Hematopoietic multipotent progenitor cell treated with erythropoietin and hydrocortisone succinate and interleukin-3 and kit ligand, for 15 days (in vitro differentiated cells): ENCODE data around the gene CAPRIN1.
"Not testable (repeated sequence)": the region's sequence is repeated elsewhere in the genome, so short reads cannot be mapped to it uniquely, and the experiment has no call there.

Experiments used
- DNase-seq: peaks from one replicate; pipeline ENCODE4 v3.0.0-alpha.2; 2015; ENCODE audit warnings: low spot score

The CAPRIN1 gene

DNA sequence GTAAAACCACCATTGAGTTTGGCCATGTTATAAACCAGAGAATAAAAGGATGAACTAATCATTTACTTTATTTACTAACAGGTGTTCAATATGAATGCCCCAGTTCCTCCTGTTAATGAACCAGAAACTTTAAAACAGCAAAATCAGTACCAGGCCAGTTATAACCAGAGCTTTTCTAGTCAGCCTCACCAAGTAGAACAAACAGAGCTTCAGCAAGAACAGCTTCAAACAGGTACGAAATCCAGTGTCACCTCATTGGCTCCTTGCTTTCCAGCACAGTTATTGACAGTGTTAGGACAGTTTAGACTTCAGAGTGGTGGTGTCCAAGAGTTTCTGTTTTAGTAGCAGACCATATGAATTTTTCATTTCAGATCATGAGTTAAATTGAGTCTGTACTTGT is 40.3 kb downstream of the CAPRIN1 start:
- DNase-seq, result no peak

DNA sequence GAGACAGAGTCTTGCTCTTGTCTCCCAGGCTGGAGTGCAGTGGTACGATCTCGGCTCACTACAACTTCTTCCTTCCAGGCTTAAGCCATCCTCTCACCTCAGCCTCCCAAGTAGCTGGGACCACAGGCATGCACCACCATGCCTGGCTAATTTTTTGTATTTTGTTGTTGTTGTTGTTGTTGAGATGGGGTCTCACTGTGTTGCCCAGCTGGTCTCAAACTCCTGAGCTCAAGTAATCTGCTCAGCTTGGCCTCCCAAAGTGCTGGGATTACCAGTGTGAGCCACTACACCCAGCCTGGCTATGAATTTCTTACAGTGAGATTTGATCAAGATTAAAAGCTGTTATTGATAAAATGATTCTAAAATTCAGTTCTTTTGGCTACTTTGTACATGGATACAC is 43.4 kb downstream of the CAPRIN1 start:
- not testable (repeated sequence) for DNase-seq

DNA sequence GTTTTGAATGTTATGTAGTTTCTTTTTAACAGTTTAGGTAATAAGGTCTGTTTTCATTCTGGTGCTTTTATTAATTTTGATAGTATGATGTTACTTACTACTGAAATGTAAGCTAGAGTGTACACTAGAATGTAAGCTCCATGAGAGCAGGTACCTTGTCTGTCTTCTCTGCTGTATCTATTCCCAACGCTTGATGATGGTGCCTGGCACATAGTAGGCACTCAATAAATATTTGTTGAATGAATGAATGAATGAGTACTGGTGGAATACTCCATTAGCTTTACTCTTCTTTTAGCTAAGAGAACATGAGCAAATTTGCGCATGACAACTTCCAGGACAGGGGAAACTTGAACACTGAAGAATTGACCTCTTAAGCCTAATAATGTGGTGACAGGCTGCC is 47.3 kb downstream of the CAPRIN1 start:
- DNase-seq, result no peak

DNA sequence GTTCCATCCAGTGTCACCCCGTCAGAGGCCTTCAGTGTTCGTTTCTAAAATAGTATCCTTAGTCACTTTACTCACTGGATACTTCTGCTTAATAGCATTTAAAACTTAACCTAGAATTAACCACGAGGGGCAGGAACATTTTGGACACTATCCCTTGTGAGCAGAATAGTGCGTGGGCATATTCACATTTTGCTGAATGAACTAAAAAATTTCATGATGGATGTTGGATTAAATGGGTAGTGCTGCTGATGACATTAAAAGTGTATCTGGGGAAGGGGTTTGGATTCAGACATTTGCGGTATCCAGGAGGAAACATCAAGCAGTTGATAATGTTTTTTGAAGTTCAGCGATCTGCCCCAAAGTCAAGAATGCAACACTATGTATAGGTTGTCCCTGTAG is 53.1 kb downstream of the CAPRIN1 start:
- DNase-seq, result no peak

DNA sequence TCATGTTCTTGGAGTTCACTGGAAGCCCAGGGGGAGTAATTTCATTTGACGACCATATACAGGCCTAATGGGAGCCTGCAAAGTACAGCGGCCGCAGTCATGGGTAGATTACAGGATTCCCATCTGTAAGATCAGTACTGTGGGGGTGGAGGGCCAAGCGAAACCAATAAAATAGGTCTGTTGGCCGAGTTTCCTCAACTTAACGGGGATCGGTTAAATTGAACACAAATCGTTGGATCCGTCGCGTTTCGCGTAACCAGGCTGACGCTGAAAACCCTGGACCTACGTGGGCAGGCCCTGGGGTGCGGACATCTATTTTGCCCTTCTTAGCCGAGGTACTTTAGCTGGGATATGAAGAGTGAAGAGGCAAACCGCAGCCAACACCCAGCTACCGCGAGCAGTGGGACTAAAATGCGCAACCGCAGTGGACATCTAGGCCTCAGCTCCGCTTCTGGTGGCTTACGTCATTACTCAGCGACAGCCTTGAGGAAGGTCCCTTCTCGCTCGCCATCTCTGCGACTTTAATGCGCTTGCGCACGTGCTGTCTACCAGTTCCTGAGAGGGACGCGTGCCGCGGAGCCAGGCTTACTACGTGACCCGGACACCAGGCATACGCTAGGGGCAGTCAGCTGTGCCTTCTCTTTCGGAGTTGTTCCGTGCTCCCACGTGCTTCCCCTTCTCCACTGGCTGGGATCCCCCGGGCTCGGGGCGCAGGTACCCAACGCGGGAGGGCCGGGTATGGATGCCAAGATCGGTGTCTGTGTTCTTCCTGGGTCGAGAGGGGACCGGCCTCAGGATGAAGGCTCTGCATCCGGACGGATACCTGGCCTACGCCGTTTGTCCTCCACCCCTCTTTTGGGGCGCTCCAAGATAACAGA is 53.8 kb downstream of the CAPRIN1 start, which contains the start of gene NAT10:
NAT10 (plus strand) TSS at position 551 of the 878 bp plus-strand sequence. CDS start 2,597 bp downstream, outside the sequence.
- DNase-seq, result peak; percentile 99

DNA sequence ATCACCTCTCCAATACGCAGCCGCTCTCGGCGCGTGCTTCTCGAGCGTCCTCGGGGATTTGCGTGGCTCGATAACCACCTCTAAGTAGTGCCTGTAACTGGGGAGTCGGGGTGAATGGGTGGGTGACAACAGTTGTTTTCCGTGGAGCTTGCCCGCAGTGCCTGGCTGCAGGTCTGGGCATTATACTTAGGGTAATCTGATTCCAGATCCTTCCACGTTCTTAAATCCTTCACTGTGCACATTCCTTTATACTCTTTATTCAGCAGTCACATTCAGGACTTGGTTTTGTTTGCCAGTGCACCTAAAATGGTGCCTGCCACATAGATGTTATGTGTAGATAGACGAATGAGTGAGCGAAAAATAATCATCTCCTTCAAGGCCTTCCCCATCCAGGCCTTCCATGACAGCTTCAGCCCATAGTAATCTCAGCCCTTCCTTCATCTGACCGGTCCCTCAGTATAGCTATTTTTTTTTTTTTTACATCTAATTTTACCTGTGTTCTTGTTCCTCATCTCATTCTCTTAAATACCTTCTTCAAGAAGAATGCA is 54.5 kb downstream of the CAPRIN1 start:
- peak; percentile 41 for DNase-seq

DNA sequence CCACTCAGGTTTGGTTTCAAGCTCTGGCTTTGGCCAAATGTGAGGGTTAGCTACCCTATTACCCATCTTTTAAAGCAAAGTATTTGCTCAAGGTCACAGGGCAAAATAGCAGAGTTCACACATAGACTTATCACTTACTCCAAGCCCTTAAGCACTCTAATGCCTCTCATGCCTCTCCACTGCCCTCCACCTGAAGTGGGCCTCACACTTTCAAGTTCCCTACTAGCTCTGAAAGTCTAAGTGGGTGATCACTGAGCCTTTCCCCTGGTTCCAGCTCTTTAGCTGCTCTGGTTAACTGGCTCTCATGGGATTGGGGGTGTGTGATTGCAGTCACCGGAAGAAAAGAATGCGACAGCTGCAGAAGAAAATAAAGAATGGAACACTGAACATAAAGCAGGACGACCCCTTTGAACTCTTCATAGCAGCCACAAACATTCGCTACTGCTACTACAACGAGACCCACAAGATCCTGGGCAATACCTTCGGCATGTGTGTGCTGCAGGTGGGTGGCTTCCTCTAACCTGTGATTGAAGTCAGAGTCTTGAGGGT is 60.3 kb downstream of the CAPRIN1 start:
- DNase-seq, result no peak

DNA sequence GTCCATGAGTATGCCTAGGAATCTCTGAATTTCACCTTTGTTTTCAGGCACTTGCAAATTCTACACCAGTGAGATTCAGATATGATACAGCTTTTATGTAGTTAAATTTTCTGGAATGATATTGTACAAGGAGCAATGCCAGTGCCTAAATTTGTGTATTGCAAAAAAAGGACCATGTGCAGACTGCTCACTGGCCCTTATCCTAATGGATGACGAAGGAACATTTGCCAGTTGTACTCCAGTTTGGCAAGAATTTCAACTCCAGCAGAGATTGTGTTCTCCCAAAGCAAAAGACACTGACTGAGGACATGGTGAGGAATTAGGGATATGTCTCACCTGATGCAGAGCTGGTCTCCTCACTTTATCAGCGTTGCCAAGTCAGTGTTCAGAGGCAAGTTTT is 62.5 kb downstream of the CAPRIN1 start:
- DNase-seq, result no peak

DNA sequence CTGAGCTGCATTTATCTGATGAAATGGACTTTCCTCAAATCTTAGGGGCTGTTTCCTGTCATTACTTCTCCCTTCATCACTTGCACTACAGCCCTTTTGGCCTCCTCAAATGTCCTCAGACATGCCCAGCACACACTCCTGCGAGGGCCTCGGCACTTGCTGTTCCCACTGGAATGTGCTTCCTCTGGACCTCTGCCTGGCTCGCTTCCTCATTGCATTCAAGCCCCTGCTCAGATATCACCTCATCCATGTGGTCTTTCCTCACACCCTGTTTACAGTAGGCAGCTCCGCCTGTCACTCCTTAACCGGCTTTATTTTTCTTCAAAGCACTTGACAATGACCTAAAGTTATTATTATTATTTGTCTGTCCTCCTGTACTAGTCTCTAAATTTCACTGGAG is 62.9 kb downstream of the CAPRIN1 start:
- no peak for DNase-seq

DNA sequence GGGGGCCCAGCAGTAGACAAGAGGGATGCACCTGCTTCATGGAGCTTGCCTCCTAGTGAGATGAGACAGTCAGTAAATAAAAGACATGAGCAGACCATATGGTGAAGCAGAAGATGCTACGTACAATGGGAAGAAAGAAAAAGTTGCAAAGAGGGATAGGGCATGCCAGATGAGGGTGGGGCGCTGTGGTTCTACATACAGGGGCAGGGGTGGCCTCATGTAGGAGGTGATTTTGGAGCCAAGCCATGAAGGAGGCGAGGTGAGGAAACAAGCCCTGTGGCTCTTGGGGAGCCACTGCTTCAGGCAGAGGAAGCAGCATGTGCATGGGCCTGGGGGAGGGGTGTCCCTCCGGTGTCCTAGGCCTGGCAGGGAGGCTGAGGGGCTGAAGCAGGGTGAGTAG is 69.1 kb downstream of the CAPRIN1 start:
- no peak for DNase-seq

DNA sequence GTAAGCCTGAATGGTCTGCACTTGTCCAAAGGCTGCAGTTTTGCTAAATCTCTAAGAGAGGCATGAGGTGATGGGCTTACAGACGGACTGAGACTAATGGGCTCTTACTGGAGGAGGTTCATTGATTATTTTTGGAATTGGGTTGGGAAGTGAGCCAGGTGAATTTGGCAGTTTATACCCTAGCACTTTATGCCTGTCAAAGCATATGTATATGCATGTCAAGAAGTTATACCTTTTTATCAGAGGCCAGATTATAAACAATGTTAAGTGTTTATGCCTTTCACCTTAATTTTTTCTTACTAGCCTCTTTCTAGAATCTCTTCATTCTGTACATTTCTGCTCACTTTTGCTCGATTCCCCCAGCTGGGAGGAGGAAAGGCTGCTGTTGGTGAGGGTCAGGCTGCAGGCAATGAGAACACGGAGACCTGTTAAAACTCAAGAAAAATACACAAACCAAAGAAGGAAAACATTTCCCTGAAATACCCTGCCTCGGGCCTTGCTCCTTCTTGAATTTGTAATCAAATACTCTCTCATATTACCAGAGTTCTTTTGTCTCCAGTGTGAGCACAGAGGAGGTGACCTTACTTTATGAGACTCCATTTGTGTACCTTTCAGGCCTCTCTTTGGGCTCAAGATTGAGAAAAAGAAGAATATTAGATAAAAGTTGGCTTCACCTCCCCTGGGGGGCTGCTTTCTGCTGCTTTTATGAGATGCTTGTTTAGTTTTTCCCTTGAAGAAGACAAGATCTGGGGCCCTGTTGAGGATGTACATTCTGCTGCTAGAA is 73.5 kb downstream of the CAPRIN1 start:
- no peak for DNase-seq

DNA sequence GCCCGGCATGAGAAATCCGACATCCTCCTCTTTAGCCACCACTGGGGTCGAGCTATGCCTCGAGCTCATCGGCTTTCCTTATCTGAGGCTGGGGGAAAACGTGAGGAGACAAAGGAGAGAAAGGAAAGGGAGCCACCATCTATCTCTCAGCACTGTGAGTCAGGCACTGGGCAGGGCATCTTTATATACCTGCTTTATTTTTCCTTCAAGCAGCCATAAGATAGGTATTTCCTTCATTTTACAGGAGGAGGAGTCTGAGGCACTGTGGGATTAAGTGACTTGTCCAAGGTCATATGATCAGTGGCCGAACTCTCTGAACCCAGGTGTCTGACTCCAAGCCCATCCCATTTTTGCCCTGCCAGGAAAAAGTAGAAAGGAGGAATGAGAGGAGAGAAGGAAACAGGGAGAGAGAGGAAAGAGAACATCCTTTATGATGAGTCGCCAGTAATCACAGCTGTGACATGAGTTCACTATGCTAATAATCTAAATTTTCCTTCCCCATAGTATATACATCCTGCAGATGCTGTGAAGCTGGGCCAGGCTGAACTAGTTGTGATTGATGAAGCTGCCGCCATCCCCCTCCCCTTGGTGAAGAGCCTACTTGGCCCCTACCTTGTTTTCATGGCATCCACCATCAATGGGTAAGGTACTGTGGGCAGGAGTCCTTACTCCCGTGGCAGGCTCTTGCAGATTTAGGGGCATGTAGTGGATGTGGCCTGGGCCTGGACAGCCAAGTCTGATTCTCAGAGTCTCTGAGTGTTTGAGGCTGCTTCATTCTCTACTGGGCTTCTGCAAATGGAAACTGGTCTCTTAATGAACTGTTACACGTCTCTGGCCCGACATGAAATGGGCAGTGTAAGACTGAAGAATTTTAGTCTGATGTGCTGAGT is 75.7 kb downstream of the CAPRIN1 start:
- no peak for DNase-seq

DNA sequence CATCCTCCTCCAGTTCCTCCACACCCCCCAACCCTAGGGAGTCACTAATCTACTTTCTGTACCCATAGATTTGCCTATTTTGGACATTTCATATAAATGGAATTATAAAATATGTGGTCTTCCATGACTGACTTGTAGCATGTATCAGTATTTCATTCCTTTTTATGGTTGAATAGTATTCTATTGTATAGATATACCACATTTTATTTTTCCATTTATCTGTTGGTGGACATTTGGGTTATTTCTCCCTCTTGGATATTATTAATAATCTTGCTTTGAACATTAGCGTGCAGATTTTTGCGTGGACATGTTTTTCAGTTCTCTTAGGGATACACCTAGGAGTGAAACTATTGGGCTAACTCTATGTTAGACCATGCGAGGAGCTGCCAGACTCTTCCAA is 77.3 kb downstream of the CAPRIN1 start:
- DNase-seq, result no peak

DNA sequence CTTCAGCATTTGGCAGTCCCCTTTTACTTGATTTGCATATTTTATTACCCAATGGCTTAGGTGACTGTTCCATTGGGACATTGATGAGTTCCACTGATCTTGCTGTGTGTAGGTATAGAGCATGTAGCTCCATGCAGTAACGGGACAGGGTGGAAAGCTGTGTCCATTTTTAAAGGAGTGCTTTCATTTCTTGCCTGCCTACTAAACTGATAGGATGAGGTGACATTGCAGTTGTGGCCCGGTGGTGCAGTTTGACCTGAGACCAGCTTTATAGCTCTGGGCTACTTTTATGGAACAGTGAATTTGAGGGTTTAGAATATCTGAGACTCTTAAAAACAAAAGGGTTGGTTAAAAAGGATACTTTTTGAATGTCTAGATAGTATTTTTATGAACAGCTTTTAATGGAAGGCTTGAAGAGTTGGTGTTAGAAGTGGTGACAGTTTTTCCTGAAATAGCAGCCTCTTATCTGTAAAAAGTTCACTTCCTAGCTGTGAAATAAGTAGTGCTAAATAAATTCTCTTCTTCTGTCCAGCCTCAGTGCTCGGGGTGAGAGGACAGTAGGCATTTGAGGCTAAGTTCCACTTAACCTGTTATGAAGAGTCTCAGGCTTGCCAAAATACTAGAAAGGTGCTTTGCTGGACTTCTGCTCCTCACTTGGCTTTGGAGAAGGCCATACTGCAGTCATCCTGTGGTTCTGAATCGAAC is 80.9 kb downstream of the CAPRIN1 start:
- no peak for DNase-seq

DNA sequence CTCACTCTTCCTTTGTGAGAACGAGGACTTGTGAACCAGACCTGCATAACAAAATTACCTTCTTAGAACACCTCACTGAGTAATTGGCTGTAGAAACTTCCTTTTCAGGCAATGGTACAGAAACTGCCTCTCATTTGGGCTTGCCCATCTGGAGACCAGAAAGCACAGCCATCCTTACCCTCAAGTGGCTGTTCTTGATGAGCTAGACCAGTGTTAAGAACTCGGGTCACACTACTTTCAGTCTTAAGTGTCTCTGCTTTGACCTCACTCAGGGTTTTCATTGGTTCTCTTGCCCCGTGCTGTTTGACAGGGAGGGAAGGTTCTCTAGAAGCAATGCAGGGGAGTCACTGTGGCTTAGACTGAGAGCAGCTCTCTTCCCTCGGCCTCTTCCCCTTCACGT is 83.2 kb downstream of the CAPRIN1 start:
- no peak for DNase-seq

DNA sequence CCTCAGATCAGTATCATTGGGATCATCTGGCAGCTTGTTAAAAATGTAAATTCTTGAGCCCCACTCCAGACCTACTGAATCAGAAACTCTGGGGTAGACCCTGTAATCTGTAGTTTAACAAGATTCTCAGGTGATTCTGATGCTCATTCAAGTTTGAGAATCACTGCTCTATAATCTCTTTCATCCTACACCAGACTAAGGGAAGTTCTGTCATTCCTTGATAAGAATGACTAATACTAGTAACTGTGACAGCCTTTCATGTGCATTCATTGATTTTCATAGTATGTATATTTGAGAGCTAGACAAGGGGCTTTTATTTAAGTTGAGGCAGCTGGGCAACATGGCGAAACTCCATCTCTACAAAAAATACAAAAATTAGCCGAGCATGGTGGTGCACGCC is 83.9 kb downstream of the CAPRIN1 start:
- DNase-seq, result no peak

DNA sequence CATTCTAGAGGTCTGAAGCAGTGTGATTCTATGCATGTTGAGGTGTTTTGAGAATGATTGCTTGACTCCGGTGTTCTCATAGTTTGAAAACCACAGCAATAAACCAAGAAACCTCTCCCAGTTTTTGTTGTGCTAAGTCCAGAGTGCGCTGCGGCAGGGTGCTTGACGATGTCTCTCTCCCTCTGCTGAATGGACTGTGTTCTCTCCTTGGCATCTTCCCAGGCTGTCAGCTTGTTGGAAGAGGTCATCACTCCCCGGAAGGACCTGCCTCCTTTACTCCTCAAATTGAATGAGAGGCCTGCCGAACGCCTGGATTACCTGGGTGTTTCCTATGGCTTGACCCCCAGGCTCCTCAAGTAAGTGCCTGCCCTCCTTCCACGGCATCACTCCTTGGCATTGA is 84.9 kb downstream of the CAPRIN1 start:
- DNase-seq, result no peak

DNA sequence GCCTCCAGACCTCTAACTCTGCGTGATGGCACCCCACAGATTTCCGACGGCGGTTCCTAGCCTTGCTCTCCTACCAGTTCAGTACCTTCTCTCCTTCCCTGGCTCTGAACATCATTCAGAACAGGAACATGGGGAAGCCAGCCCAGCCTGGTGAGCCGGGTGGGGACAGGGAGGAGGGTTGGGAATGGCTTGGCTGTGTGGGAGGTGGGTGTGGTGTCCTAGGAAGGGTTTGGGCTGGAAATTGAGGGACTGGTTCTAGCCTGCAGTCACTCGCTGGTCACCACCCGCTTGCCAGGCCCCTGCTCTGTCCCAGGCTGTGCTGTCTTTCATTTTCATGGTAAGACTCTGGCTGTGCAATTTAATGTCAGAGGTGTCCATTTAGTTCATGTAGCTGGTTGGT is 87.8 kb downstream of the CAPRIN1 start:
- DNase-seq, result no peak

DNA sequence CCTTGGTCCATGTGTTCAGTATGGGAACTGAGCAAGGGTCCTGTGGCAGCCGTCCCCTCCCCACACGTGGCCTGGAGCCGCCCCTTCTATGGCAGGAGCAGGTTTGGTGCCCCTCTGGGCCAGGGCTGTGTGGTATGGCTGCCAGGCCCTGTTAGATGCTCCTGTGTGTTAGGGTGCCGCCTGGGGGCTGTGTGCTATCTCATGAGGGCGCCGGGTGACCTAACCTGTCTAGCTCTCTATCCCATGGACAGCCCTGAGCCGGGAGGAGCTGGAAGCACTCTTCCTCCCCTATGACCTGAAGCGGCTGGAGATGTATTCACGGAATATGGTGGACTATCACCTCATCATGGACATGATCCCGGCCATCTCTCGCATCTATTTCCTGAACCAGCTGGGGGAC is 88.6 kb downstream of the CAPRIN1 start:
- no peak for DNase-seq

DNA sequence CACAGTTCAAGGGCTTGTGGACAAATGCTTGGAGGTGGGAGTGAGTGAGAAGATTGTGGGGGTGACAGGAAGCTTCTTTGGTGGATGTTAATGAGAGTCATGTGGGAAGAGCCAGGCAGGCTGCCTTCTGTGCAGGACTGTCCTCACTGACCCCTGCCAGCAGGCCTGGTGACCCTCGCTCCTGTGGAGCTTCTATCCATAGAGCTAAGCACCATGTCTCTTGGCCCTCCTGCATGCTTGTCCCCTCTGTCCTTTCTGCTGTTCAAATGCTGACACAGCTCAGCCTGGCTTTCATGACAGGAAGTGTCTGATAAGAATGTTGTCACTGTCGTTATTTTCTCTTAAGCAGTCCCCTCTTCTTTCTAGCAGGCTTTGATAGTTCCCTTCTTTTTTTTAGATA is 91.5 kb downstream of the CAPRIN1 start:
- DNase-seq, result no peak

DNA sequence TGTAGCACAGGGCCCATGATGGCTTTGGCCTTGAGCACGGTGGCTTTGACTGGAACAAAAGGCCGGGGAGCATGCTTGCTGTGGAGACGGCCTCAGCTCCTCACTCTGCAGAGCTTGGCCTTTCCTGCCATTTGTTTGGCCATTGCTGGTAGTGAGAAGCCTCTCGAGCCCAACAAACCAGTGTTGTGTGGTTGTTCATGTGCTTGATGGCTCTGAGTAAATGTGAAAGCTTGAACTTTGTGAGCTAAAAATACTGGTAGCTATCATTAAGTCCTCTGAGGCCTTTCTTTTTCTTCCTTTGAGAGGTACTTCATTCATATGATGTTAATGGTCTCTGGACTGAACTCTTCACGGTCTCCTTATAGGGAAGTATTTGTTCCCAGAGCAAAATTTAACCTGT is 93.5 kb downstream of the CAPRIN1 start:
- no peak for DNase-seq
